ENCODE measurements around the gene EFEMP2. TPM values are rescaled to one million over a fixed set of nuclear protein-coding genes. Genes with fewer than 3 reads are reported as not detected.

The EFEMP2 gene
- total RNA-seq, 1 experiment from 2014 or later: 1.4 TPM

DNA sequence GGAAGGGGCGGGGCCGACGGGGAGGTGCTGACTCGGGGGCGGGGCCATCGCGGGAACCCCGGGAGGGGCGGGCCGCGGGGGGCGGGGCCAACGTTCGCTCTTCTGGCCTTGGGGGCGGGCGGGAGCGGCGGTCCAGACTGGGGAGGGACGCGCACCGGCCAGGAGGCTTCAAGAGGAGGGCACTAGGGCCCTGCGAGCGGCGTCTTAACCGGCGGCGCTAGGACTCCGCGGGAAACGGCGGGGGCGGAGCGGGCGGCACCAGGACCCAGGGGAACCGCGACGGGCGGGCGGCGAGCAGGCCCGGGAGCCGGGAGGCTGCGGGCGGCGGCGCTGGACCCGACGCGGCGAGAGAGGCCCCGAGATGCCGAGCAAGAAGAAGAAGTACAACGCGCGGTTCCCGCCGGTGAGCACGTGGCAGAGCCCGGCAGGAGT lies 46.6 kb upstream of the EFEMP2 start, which contains the start of gene DRAP1:
Gene DRAP1, plus strand, starts transcription at position 286 of the 432 bp plus-strand sequence. Its CDS starts 76 bp downstream, at position 362.
- Histone ChIP-seq H3K9me3 (no peaks in the 10 kb centered on the region), H3K4me3 (ENCODE audit: low read depth, low read length) (peak within 1 kb of the TSS; percentile 95), H3K36me3 (ENCODE audit: control insufficient read depth, insufficient read depth, low read length) (no peaks in the 10 kb centered on the region; the same call in 1 of the 2 replicates), H3K27me3 (replicated peaks; ENCODE audit: control insufficient read depth, insufficient read depth, low read length) (no peaks in the 10 kb centered on the region), H3K4me1 (peaks cover 15% of the 10 kb centered on the region)
- H3K27me3 Mint-ChIP-seq (ENCODE audit: insufficient read depth, unreplicated experiment): no peaks in the 10 kb centered on the region
- no peaks in the 10 kb centered on the region for H3K4me1 Mint-ChIP-seq (ENCODE audit: low read depth, unreplicated experiment)
- H3K36me3 Mint-ChIP-seq (ENCODE audit: insufficient read depth, unreplicated experiment): peaks cover 19% of the 10 kb centered on the region
- CTCF ChIA-PET: interaction anchor here (1.3 kb wide), 1 partner anchor 29 kb away, joined by 4 read pairs; the partner anchor contains the start of gene CCDC85B
- H3K27ac Mint-ChIP-seq (ENCODE audit: unreplicated experiment): peak within 1 kb of the TSS; percentile 75
- intact Hi-C loops (cut with micrococcal nuclease; ENCODE audit: unreplicated experiment): loop anchor here (2.0 to 5.0 kb wide), 2 partner anchors 28 to 43 kb away; partner anchors contain the start of genes CCDC85B and SART1
- no peaks in the 10 kb centered on the region for H3K9me3 Mint-ChIP-seq (ENCODE audit: unreplicated experiment)
- POLR2A ChIA-PET: no interaction called here
- peak within 1 kb of the TSS; percentile 90 for H3K4me3 Mint-ChIP-seq (ENCODE audit: unreplicated experiment)
- DNase-seq: peak; percentile 99
- BruUV-seq (replicated peaks): no TSS peak
- peak in 1 of 2 experiments; percentile 1 for TF ChIP-seq CTCF (IDR thresholded peaks at IDR 0.05; ENCODE audit: insufficient read depth in 1 of 2, low read depth in 1 of 2, low read length in 1 of 2, severe bottlenecking in 1 of 2, unreplicated experiment in 1 of 2)

GRCh38 chr11:65918211-65919140 lies 45.9 kb upstream of the EFEMP2 start, which contains the start of gene C11orf68:
Gene C11orf68 (minus strand): TSS chr11:65919062. CDS start chr11:65919031, 31 bp downstream.
- no peaks in the 10 kb centered on the region for H3K27me3 ChIP-seq (replicated peaks; ENCODE audit: control insufficient read depth, insufficient read depth, low read length)
- H3K4me3 ChIP-seq (ENCODE audit: low read depth, low read length): peak within 1 kb of the TSS; percentile 95
- BruUV-seq (replicated peaks): TSS peak; percentile 42
- no peak for TF ChIP-seq CTCF (IDR thresholded peaks at IDR 0.05; ENCODE audit: insufficient read depth in 1 of 2, low read depth in 1 of 2, low read length in 1 of 2, severe bottlenecking in 1 of 2, unreplicated experiment in 1 of 2)
- Mint-ChIP-seq H3K27ac (ENCODE audit: unreplicated experiment) (peak within 1 kb of the TSS; percentile 75), H3K4me3 (ENCODE audit: unreplicated experiment) (peak within 1 kb of the TSS; percentile 90), H3K4me1 (ENCODE audit: low read depth, unreplicated experiment) (no peaks in the 10 kb centered on the region), H3K9me3 (ENCODE audit: unreplicated experiment) (no peaks in the 10 kb centered on the region), H3K27me3 (ENCODE audit: insufficient read depth, unreplicated experiment) (no peaks in the 10 kb centered on the region), H3K36me3 (ENCODE audit: insufficient read depth, unreplicated experiment) (peaks cover 19% of the 10 kb centered on the region)
- intact Hi-C loops (cut with micrococcal nuclease; ENCODE audit: unreplicated experiment): loop anchor here (2.0 to 5.0 kb wide), 2 partner anchors 28 to 44 kb away; partner anchors contain the start of genes CCDC85B and SART1
- peaks cover 15% of the 10 kb centered on the region for H3K4me1 ChIP-seq
- H3K9me3 ChIP-seq: no peaks in the 10 kb centered on the region
- ChIA-PET CTCF (interaction anchor here (1.6 kb wide), 1 partner anchor 30 kb away, joined by 8 read pairs; the partner anchor contains the start of gene FIBP), POLR2A (interaction anchor here (0.5 kb wide), 1 partner anchor 30 kb away, joined by 5 read pairs; the partner anchor contains the start of gene FIBP)
- no peaks in the 10 kb centered on the region; the same call in 1 of the 2 replicates for H3K36me3 ChIP-seq (ENCODE audit: control insufficient read depth, insufficient read depth, low read length)
- DNase-seq: no peak
